GM11168 (cell line): ENCODE data around the gene ROPN1L.
"Not testable (repeated sequence)": the region's sequence is repeated elsewhere in the genome, so short reads cannot be mapped to it uniquely, and the experiment has no call there.

Source experiments
- in situ Hi-C: fragments of 300-500 bp; cut with MboI; formaldehyde crosslinking; loops from one replicate; pipeline ENCODE4 v1.12.0; 2022; ENCODE audit warnings: low sequenced_read_pairs; ENCODE audit not compliant: unreplicated experiment

The ROPN1L gene

GRCh38 chr5:10475931-10476676, 34.4 kb downstream of the ROPN1L start:
- in situ Hi-C loops = no loop called here

- in situ Hi-C loops = no loop called here
Observed at GRCh38 chr5:10476878-10477277, 35.2 kb downstream of the ROPN1L start.

- in situ Hi-C loops = no loop called here
Observed at GRCh38 chr5:10477943-10478342, 36.3 kb downstream of the ROPN1L start.

- in situ Hi-C loops = no loop called here
Observed at GRCh38 chr5:10478436-10478835, 36.8 kb downstream of the ROPN1L start.

GRCh38 chr5:10479154-10479721, 37.6 kb downstream of the ROPN1L start:
- in situ Hi-C loops = no loop called here

DNA sequence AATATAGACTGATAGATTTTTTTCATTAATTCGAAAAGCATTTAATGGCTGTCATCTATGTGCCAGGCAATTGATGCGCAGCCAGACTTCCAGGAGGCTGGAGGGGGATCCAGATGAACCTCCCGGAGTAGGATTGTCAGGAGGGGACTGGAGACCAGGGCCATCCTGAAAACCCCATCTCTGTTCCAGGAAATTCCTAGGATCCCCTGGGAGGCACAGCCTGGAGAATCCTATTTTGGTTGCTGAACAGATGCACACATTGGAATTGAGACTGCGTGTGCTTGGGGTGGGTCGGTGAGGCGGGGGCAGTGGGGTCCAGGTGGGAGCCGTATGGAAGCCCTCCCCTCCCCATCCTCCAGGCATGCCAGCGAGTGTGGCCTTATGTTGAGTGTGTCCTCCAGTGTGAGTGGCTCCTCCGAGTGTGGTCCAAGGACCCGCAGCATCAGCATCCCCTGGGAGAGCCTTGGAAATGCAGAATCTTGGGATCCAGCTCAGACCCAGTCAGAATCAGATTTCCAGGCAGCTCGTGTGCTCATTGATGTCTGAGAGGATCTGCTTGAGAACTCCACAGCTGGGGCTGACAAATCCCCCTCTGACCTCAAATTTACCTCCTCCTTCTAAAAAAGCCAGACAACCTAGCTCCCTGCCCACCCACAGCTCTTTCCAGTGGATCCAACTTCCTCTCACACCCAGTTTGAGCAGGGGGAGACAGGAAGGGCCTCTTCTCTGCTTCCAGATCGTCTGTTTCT, 38.7 kb downstream of the ROPN1L start:
- in situ Hi-C loops = no loop called here

DNA sequence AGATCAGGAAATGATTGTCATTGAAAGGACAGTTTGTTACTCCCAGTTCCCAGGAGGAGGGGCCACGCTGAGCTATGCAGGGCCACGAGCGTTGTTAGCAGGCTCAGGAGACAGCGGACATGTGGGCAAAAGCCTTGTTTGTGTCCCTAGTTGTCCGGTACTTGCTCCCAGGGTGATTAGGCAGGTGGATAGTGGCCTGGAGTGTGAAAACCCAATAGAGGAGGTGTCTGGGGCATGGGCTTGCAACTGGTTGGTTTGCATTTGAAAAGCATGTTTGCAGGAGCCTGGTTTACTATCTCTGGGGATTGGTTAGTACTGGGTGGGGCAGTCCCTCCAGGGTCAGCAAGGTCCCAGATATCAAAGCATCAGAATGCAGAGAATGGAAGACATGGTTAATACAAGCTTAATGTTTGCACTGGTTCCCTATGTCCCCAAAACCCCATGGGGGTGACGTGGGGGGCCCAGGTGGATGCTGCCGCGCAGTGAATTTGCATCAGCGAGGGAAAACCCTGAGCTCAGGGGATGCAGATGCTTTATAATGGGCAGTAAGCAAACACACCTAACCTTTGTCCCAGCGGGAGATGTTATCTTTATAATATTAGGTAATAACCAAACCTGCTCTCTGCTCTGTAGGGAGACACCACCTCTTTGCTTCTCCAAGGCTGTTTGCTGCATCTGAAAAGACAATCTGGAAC, 39.7 kb downstream of the ROPN1L start:
- in situ Hi-C loops = no loop called here

DNA sequence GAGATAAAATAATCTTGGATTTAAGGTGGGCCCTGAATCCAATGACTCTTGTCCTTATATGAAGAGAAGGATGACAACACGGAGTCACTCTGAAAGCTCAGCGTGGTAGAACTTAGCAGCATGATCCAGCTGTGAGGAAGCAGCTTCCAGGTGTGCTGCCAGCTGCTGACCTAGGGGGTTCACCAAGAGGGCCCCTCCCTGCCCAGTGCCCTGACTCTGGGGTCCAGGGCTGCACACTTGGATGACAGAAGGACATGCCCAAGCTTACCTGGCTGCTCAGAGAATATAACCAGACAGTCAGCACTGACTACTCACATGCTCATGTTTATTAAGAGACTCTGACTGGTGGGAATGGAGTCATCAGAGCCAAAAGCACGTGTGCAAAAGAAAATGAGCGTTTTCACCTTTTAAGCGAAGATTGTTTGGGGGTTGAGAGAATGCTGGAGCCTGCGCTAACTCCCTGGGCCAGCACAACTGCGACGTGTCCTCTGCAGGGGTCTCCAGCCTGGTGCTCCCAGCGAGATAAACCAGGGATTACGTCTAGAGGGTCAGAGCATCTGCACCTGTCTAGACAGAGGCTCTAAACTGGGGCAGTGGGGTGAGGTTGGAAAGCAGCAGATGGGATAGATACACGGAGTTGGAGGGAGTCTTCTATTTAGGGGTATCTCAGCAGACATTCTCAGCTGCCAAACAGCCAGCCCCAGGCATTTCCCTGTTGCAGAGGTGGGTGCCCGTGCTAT, 41.3 kb downstream of the ROPN1L start:
- in situ Hi-C loops = no loop called here

- in situ Hi-C loops = no loop called here
Observed at GRCh38 chr5:10484774-10485141, 43.1 kb downstream of the ROPN1L start.

DNA sequence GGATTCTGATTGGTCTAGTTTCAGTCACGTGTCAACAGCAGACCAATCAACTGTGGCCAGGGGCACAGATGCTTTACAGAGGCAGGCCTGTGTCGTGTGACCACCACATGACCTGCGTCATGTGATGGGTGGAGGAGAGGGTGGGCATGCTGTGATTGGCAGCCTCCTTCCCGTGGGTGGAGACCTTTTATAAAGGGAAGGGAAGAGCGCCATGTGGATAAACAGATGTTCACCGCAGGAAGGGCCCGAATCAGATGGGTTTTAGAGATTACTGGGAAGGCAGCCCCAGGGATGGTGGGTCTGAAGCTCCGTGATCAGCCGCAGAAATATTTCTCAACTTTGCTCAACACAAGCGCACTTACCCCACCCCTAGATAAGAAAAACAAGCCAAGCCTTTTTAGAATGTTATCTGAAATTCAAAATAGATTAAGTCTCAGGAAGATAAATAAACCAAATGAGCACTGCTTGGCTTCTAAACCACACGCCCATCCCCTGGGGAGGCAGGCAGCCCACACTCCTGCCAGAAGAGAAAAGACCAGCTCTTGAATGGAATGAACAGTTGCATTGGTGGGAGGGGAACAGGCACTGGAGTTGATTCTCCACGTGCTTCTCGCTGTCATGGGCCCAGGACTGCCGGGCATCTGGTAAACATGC, 43.6 kb downstream of the ROPN1L start:
- in situ Hi-C loops = no loop called here

DNA sequence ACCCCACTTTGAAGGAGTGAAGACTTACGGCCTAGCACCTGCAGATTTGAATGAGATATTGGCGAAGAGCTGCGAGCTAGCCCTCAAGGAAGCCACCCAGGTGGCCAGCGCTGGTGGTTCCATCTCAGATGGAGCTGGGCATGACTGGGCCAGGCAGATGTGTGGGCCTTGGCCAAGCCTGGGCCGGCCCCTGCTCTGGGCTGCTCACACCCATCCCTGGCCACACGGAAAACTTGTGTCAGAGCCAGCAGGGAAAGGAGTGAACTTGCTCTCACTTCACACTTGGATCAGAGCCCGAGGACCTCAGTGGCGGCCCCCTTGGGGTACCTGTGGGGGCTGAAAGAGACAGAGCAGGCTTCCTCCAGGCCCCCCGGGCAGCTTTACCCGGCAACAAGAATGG, 44.2 kb downstream of the ROPN1L start:
- in situ Hi-C loops = no loop called here

GRCh38 chr5:10486511-10487344, 45.0 kb downstream of the ROPN1L start:
- in situ Hi-C loops = no loop called here

GRCh38 chr5:10488144-10488543, 46.5 kb downstream of the ROPN1L start:
- in situ Hi-C loops = no loop called here

DNA sequence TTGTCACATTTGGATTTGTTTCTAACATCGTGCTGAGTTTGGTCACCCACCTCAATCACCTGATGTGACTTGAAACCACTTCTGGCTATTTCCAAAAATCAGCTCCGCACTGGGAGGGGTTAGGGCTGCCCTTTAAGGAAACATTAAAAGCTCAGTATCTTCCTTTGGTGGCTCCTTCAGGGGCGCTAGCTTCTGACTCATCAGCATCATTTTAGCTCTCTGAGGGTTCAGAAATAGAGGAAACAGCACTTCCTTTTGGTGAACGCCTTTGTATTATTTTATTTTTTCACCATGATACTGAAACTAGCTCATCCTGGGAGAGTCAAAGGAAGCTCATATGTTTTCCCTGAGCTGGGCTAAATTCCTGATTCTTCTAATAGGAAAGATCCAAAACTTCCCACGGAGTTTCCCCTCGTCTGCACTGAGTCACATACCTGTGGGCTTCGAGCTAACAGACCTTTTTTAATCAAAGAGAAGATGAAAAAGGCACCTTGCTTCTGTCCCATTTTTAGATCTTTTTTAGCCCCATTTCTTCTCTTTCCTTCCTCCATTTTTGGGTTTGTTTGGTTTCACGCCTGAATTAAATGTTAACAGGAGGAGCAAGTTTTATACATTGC, 48.2 kb downstream of the ROPN1L start:
- in situ Hi-C loops = no loop called here

DNA sequence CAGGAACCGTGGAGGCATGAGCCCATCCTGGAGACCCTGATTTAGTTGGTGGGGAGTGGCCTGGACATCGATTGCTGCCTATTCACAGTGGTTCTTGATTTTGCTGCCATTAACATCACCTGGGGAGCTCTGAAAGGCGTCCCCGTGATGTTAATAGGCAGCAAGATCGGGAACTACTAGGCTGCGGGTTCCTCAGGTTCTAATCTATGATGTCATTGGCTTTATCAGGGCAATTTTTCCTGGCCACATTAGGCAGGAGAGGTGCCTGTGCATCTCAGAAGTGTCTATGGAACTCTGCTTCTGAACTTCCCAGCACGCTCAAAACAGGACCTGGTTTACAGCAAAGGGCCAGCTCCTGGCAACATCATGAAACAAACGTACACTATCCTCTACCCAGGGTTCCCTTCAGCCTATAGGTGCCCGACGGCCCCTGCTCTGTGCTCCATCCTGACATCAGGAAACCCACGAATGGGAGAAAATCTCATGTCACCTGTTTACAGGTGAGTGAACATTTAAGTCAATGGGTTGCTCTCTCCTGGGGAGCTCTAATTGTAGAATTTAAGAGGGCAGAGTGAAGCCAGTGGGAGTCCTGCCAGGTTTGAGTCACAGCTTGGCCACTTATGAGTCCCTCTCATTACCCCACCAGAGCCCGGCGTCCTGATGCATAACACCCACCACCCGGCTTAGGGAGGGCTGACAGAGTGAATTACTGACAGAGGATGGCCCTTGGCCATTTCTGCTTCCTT, 49.4 kb downstream of the ROPN1L start:
- in situ Hi-C loops = no loop called here

DNA sequence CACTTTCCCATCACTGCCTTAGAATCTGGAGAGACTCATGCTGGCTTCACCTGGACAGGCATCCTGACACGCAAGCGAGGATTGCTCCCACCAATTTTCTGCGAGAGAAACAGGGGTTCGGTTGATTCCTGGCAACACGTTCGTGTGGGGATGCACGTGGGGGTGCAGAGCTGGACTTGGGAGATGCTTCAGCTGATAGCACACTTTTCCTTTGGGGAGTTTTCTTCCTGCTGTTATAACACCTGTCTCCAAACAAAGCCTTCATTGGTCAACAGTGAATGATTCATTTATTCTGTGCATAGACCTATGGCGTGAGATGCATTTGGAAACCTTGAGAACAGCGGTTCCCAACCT, 50.0 kb downstream of the ROPN1L start:
- in situ Hi-C loops = no loop called here

- in situ Hi-C loops = no loop called here
Observed at GRCh38 chr5:10493884-10494283, 52.2 kb downstream of the ROPN1L start.

GRCh38 chr5:10494497-10494896, 52.8 kb downstream of the ROPN1L start:
- in situ Hi-C loops = not testable (repeated sequence)
